Posterior vena cava (tissue), 2 donors: ENCODE data around the gene MRGPRE. TPM values are rescaled to one million over a fixed set of nuclear protein-coding genes. Genes with fewer than 3 reads are reported as not detected.

Experiments
- DNase-seq: peaks from one replicate; pipeline ENCODE4 v3.0.0-alpha.2; 2020; ENCODE audit warnings: low spot score
- intact Hi-C, 2 donors: fragments of 100-400 bp; cut with DNase I; formaldehyde crosslinking; loops; one replicate each; pipeline versions ENCODE4 v1.14.1 to v1.14.2; 2022 to 2023
- total RNA-seq, 2 donors: library from RNA; stranded (reverse); fragmentation: NEBNext Ultra II Directional; extraction: Animal tissue kit (Norgen Biotek cat#: 25700); gene quantifications; one replicate each; pipeline ENCODE4 v1.2.1, GENCODE V29; 2021
- donor health status: DM: yes; HTN: yes; CAD: no.
- donor health status: DM: yes; HTN: yes; CAD: no.

The MRGPRE gene
- total RNA-seq, 2 donors from 2014 or later = 0.62 TPM; not detected in 1

DNA sequence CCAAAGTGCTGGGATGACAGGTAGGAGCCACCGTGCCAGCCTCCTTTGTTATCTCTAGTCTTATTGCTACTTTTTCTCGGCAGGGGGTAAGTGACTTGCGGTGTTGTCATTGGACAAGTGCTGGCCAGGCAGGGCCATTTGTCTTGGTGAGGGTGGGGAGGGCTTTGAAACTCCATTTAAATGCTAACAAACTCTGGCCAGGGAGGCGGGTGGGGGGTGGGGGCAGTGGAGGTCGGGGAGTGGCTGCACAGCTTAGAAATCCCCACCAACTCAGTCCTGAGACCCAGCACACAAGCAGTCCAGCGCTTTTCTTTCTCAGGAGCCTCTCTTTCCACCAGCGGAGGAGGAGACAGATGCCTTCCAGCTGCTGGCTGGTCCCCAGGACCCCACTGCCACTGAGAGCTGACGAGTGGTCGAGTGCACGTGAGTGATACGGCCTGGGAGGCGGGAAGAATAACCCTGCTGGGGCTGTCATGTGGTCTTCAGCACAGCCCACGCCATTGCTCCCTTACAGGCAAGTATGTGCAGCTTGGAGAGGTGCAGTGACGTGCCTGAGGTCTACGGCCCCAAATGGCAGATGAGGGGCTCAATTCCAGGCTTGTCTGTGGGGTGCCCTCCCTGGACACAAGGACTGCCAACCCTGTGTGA is 42.9 kb downstream of the MRGPRE start:
- DNase-seq = no peak
- intact Hi-C loops = no loop called here

DNA sequence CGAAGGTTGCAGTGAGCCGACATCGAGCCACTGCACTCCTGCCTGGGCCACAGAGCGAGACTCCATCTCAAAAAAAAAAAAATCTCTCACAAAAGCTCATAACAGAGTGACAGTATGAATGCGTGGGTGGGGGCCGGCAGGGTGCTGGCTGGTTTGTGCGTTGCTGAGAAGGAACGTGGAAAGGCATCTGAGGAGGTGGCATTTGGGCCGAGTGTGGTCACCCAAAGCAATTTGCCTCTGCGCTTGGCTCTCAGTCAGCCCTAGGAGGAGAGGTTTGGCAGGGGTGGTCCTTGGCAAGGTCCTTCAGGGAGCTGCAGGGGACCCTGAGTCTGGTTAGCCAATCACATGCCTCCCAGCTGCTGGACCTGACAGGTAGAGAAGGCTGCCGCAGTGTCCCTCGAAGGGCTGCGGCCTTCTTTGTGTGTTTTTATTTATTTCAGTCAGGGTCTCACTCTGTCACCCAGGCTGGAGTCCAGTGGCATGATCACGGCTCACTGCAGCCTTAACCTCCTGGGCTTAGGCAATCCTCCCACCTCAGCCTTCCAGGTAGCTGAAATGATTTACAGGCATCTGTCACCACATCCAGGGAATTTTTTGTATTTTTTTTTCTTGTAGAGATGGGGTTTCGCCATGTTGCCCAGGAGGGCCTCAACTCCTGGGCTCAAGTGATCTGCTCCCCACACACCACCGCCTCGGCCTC is 43.6 kb downstream of the MRGPRE start:
- intact Hi-C loops = no loop called here
- no peak for DNase-seq

DNA sequence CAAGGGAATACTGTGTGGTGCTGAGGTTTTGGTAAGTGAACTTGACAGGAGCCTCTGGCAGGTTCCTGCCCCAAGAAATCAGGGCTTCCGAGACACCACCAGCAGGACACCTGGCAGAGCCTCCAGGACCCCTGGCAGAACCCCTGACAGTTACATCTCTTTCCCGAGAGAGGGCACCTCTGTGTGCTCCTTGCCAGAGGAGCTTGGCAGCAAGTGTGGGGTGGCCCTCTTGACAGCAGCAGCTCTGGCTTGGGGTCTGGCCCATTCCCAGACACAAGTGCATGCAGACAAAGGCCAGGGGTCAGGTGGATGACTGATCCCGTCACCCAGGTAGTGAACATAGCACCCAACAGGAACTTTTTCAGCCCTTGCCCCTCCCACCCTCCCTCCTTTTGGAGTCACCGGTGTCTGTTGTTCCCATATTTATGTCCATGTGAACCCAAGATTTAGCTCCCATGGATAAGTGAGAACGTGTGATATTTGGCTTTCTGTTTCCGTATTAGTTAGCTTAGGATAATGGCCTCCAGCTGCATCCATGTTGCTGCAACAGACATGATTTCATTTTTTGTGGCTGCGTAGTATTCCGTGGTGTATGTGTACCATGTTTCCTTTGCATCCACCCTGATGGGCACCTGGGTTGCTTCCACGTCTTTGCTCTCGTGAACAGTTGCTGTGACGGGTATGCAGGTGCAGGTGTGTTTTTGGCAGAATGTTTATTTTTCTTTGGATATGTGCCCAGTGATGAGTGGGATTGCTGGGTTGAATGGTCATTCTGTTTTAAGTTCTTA is 45.9 kb downstream of the MRGPRE start:
- no peak for DNase-seq
- intact Hi-C loops = no loop called here

DNA sequence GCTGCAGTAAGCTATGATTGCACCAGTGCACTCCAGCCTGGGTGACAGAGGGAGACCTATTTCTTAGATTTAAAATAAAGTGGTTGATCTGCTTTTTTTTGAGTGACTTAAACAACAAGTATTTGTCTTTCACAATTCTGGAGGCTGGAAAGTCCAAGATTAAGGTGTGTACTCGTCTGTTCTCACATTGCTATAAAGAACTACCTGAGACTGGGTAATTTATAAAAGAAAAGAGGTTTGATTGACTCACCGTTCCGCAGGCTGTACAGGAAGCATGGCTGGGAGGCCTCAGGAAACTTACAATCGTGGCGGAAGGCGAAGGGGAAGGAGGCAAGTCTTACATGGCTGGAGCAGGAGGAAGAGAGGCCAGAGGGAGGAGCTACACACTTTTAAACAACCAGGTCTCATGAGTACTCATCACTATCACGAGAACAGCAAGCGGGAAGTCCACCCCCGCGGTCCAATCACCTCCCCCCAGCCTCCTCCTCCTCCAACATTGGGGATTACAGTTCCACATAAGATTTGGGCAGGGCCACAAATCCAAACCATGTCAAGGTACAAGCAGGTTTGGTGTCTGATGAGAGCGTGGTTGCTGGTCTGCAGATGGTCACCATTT is 47.4 kb downstream of the MRGPRE start:
- intact Hi-C loops = no loop called here
- DNase-seq = no peak

DNA sequence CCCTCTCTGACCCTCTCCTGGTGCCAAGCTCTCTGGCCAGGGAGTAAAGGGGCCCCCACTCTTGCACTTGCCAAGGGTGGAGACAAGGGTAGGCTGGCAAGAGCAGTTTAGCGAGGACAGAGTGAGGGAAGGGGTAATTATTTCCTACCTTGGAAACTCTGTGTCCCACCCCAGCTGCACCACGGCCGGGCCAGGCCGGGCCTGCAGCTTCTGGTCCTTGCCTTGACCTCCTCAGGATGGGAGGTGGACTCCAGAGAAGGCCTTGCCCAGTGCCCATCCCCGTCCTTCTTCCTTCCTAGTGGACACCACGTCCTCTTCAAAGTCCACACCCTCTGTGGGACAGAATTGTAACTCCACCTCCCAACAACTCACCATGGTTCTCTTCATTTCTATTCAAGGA is 48.7 kb downstream of the MRGPRE start:
- DNase-seq = no peak
- intact Hi-C loops = no loop called here

DNA sequence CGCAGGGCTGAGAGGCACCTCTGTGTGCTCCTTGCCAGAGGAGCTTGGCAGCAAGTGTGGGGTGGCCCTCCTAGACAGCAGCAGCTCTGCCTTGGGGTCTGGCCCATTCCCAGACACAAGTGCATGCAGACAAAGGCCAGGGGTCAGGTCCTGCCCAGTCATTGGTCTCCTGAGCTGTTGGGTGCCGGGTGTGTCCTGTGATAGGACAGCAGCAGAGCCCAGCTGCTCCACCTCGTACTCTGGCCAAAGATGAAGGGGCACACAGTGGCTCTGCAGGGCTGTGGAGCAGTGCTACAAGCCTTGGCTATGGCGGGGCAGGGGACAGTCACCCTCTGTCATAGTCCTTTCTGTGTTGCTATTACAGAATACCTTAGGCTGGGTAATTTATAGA is 49.8 kb downstream of the MRGPRE start:
- no peak for DNase-seq
- intact Hi-C loops = no loop called here

DNA sequence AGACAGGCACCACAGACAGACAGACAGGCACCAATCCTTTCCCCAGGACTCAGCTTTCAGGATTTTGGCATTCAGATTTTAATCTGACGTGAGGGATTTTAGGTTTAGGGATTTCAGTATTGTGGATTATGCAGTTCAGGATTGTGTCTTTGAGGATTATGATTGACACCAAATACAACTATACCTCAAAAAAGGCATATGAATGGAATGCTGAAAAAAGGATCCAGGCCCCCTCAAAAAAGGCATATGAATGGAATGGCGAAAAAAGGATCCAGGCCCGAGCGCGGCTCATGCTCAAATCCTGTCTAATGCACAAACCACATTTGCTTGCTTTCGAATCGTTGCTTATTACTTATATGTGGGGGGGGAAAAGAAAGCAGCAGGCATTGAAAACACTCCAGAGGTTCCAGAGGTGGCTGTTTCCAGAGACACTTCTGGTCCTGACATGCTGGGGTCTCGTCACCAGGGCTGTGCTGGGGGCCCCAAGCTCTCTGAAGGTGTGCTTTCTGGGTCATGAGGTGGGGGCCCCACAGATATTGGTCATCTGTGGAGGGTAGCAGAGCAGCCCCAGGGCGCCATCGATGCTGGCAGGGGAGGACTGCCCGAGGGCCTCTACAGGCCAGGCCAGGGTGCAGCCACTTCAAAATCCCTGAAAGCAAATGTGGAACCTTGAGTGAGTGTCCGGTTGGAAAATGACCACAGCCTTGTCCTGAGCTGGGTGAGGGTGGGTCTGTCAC is 50.3 kb downstream of the MRGPRE start:
- intact Hi-C loops = no loop called here
- DNase-seq = peak; percentile 64

DNA sequence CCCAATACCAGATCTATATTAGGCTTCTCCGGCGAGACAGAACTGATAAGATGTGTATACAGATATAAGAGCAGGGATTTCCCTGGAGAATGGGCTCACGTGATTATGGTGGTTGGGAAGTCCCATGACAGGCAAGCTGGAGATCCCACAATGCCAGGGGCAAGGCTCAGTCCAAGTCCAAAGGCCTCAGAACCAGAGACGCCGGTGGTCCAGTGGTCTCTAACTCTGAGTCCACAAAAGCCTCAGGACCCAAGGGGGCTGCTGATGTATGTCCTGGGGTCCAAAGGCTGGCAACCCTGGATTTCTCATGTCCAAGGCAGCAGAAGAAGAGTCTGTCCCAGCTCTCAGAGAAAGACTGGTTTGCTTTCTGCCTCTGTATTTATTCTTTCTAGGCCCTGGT is 51.3 kb downstream of the MRGPRE start:
- intact Hi-C loops = no loop called here
- DNase-seq = no peak

DNA sequence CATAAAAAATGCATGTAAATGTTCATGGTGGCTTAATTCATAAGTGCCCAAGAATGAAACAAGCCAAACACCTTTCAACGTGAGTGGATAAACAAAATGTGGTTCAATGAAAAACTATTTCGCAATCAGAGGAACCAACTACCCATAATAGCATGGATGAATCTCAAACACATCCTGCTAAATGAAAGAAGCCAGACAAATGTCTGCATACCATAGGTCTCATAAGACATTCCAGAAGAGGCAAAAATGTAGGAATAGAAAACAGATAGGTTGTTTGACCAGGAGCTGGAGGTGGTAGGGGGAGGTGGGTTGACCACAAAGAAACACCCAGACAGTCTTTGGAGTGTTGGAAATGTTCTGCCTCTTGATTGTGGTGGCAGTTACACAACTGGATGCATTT is 53.9 kb downstream of the MRGPRE start:
- intact Hi-C loops = no loop called here
- no peak for DNase-seq

DNA sequence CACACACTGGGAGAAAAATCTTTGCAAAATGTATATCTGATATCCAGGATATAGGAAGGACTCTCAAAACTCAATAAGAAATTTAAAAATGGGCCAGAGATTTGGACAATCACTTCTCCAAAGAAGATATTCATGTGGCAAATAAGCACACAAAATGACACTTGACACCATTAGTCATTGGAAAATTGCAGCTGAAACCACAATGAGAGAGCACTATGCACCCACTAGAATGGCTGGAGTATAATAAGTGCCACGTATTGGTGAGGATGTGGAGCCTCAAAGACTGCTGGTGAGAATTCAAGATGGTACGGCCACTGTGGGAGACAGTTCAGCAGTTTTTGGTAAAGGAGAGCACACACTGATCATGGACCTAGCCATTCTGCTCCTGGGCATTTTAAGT is 54.3 kb downstream of the MRGPRE start:
- DNase-seq = no peak
- intact Hi-C loops = no loop called here

Other genes starting within 250 kb of the MRGPRE start
- gene NAP1L4, start 240.1 kb downstream of the MRGPRE start, total RNA-seq = 100 to 1,000 TPM in 1 of 2 donors, 10 to 100 TPM in 1; 89.0 to 118 TPM
- 10 to 100 TPM; 44.2 to 60.6 TPM for gene CARS1, start 175.0 kb downstream of the MRGPRE start, total RNA-seq
- gene OSBPL5, start 67.1 kb downstream of the MRGPRE start, total RNA-seq = 10 to 100 TPM; 61.2 to 84.0 TPM
- not detected for gene MRGPRG, start 13.6 kb downstream of the MRGPRE start, total RNA-seq
- gene ZNF195, start 146.7 kb upstream of the MRGPRE start, total RNA-seq = 10 to 100 TPM; 12.0 to 13.0 TPM